NCI-H2196 treated with DMSO at 0.1 percent for 48 hours (cell line): ENCODE data around the gene COQ5.
A peak's percentile ranks its signal among the peaks of the same experiment; 100 is the strongest.
"Not testable (repeated sequence)": the region's sequence is repeated elsewhere in the genome, so short reads cannot be mapped to it uniquely, and the experiment has no call there.

Experiments used
- DNase-seq: peaks from one replicate; lab custom pipeline; 2025; ENCODE audit not compliant: unreplicated experiment; lab: John Stamatoyannopoulos, UW

Gene COQ5

GRCh38 chr12:120529641-120530417 lies 871 bp upstream of the COQ5 start:
- no peak for DNase-seq

- DNase-seq, result no peak
These were observed 6.4 kb downstream of the COQ5 start for GRCh38 chr12:120522568-120522967.

GRCh38 chr12:120519324-120519723 lies 9.6 kb downstream of the COQ5 start:
- DNase-seq, result not testable (repeated sequence)

- no peak for DNase-seq
These were observed 13.5 kb downstream of the COQ5 start for GRCh38 chr12:120515496-120515895.

GRCh38 chr12:120514002-120514401 lies 15.0 kb downstream of the COQ5 start:
- DNase-seq, result no peak

GRCh38 chr12:120508537-120508936 lies 20.4 kb downstream of the COQ5 start:
- DNase-seq, result no peak

GRCh38 chr12:120504587-120504986 lies 24.4 kb downstream of the COQ5 start:
- DNase-seq, result no peak

- no peak for DNase-seq
These were observed 28.4 kb downstream of the COQ5 start for GRCh38 chr12:120500581-120500980.

- no peak for DNase-seq
These were observed 30.0 kb downstream of the COQ5 start for GRCh38 chr12:120498870-120499515.

- DNase-seq, result no peak
These were observed 31.3 kb downstream of the COQ5 start for GRCh38 chr12:120497524-120498150.

- no peak for DNase-seq
These were observed 32.3 kb downstream of the COQ5 start for GRCh38 chr12:120496413-120497340.

GRCh38 chr12:120495731-120496412 lies 33.1 kb downstream of the COQ5 start, which contains the start of gene DYNLL1:
DYNLL1 (plus strand) TSS chr12:120496113; CDS start chr12:120496422, 309 bp downstream.
- DNase-seq, result peak; percentile 80

- no peak for DNase-seq
These were observed 33.7 kb downstream of the COQ5 start for GRCh38 chr12:120495186-120495730.

GRCh38 chr12:120490833-120491512 lies 38.0 kb downstream of the COQ5 start:
- no peak for DNase-seq

- DNase-seq, result no peak
These were observed 38.6 kb downstream of the COQ5 start for GRCh38 chr12:120490325-120490724.

- DNase-seq, result no peak
These were observed 39.9 kb downstream of the COQ5 start for GRCh38 chr12:120489018-120489417.

GRCh38 chr12:120488057-120488640 lies 40.8 kb downstream of the COQ5 start:
- DNase-seq, result no peak

GRCh38 chr12:120487552-120487951 lies 41.4 kb downstream of the COQ5 start:
- not testable (repeated sequence) for DNase-seq
